K562 (cell line): Measurements from ENCODE around the gene SLC4A2. TPM values are rescaled to one million over a fixed set of nuclear protein-coding genes. Genes with fewer than 3 reads are reported as not detected.

Experiments
- BCLAF1 ChIP-seq, 2 experiments: fragments of 450-650 bp in 1 of 2; IDR thresholded peaks; 2 replicates each; pipeline ENCODE4 v1.6.1; 2011 to 2017; ENCODE audit warnings: low read depth in 2 of 2, antibody characterized with exemption in 1 of 2, borderline replicate concordance in 1 of 2, low read length in 1 of 2, mild to moderate bottlenecking in 1 of 2, mixed read lengths in 1 of 2; ENCODE audit not compliant: control insufficient read depth in 1 of 2
- E2F5 ChIP-seq: sonication (generic); formaldehyde crosslinking; IDR thresholded peaks from 2 replicates; pipeline ENCODE4 v1.8.0; 2022; ENCODE audit warnings: mild to moderate bottlenecking, missing genetic modification reagents
- HNRNPLL ChIP-seq: fragments of 200-400 bp; formaldehyde crosslinking; IDR thresholded peaks from 2 replicates; pipeline ENCODE4 v1.6.1; 2017; ENCODE audit warnings: low read length, low read depth, mild to moderate bottlenecking; ENCODE audit not compliant: poor library complexity, severe bottlenecking
- LEF1 ChIP-seq: fragments of 450-650 bp; IDR thresholded peaks from 2 replicates; pipeline ENCODE4 v1.6.1; 2016; ENCODE audit warnings: mild to moderate bottlenecking
- MECOM ChIP-seq: fragments of 250-450 bp; sonication (Bioruptor Pico); IDR thresholded peaks from 2 replicates; pipeline ENCODE4 v1.8.0; 2022; ENCODE audit warnings: inconsistent platforms
- MEF2D ChIP-seq: conservative IDR thresholded peaks from 2 replicates; pipeline ENCODE4 v1.6.1; 2016; ENCODE audit warnings: low read depth, missing genetic modification characterization, missing compliant biosample characterization
- MTA3 ChIP-seq: fragments of 450-650 bp; formaldehyde crosslinking; IDR thresholded peaks from 2 replicates; pipeline ENCODE4 v1.6.1; 2017; ENCODE audit warnings: mild to moderate bottlenecking, borderline replicate concordance
- NKRF ChIP-seq: fragments of 450-650 bp; IDR thresholded peaks from 2 replicates; pipeline ENCODE4 v1.6.1; 2016; ENCODE audit warnings: borderline replicate concordance
- PREB ChIP-seq: sonication (generic); formaldehyde crosslinking; IDR thresholded peaks from 2 replicates; pipeline ENCODE4 v1.8.1; 2023; ENCODE audit warnings: mild to moderate bottlenecking, missing genetic modification reagents
- SIX5 ChIP-seq, 2 experiments: IDR thresholded peaks; 2 replicates each; pipeline ENCODE4 v1.6.1; 2011; ENCODE audit warnings: low read length in 2 of 2, borderline replicate concordance in 1 of 2, low read depth in 1 of 2, mild to moderate bottlenecking in 1 of 2, moderate library complexity in 1 of 2; ENCODE audit not compliant: insufficient read depth in 1 of 2
- TFAP4 ChIP-seq: sonication (generic); formaldehyde crosslinking; IDR thresholded peaks from 2 replicates; pipeline ENCODE4 v1.8.0; 2022; ENCODE audit warnings: missing genetic modification reagents, mild to moderate bottlenecking, moderate library complexity, borderline replicate concordance
- USF1 ChIP-seq: sonication (generic); formaldehyde crosslinking; IDR thresholded peaks from 2 replicates; pipeline ENCODE4 v1.9.0; 2022; ENCODE audit warnings: mild to moderate bottlenecking, missing genetic modification reagents
- XRCC4 ChIP-seq: IDR thresholded peaks from one replicate; pipeline ENCODE4 v1.6.1; 2011; ENCODE audit not compliant: insufficient read depth, insufficient read length; ENCODE audit errors: extremely low read depth
- polyA plus RNA-seq, 8 experiments: library from polyadenylated mRNA; depleted of rRNA in 4 of 8; stranded (reverse) in 5 of 8; unstranded in 3 of 8; fragments of >200 nt; fragmentation: Nextera tagmentation in 2 of 8; fragmentation: Illumina TruSeq in 1 of 8; extraction: Ambion mirVana in 2 of 8; extraction: Trizol in 1 of 8; gene quantifications; 2 replicates each; pipeline versions ENCODE4 v1.2.1 to v1.2.3, GENCODE V29; 2011 to 2014; ENCODE audit warnings: inconsistent platforms in 1 of 8, missing spikeins in 1 of 8
- total RNA-seq, 7 experiments: library from RNA; depleted of rRNA in 6 of 7; stranded (reverse); fragments of >200 nt in 6 of 7; fragmentation: Illumina TruSeq in 2 of 7; extraction: Trizol in 2 of 7; gene quantifications; 2 replicates each; pipeline versions ENCODE4 v1.2.1 to v1.2.3, GENCODE V29; 2011 to 2021; ENCODE audit warnings: low replicate concordance in 1 of 7

Gene SLC4A2
- total and polyA plus RNA-seq, 9 of the 15 experiments (the other 6 are each of a cell fraction or from before 2014, with no cell fraction given) = 11.4 to 375 (median 130) TPM

GRCh38 chr7:151086802-151087244 is 27.4 kb downstream of the SLC4A2 start (continued):
- TF ChIP-seq XRCC4 = no peak
- TF ChIP-seq PREB = no peak
- TF ChIP-seq E2F5 (CRISPR knock-in tag) = 0 out of 2 replicates have a peak, but pooled peaks have one; percentile 11
- TF ChIP-seq TFAP4 (CRISPR knock-in tag) = no peak
- no peak for TF ChIP-seq MECOM (CRISPR knock-in tag)
- TF ChIP-seq BCLAF1 (IDR thresholded peaks at IDR 0.05; ENCODE audit: borderline replicate concordance in 1 of 2, control insufficient read depth in 1 of 2, low read depth in 2 of 2, low read length in 1 of 2) = 0 out of 4 replicates have a peak, but pooled peaks of 1 of the 2 experiments have one; percentile 8
- no peak for TF ChIP-seq LEF1
- 0 out of 2 replicates have a peak, but pooled peaks have one; percentile 24 for TF ChIP-seq MTA3
- TF ChIP-seq HNRNPLL = peak; percentile 31
- peak; percentile 34; the same call in 1 of the 2 replicates for TF ChIP-seq USF1 (CRISPR knock-in tag)
- TF ChIP-seq NKRF = peak; percentile 80
- TF ChIP-seq SIX5 (IDR thresholded peaks at IDR 0.05; ENCODE audit: borderline replicate concordance in 1 of 2, insufficient read depth in 1 of 2, low read depth in 1 of 2, low read length in 2 of 2) = no peak
- no peak for TF ChIP-seq MEF2D (tag)
